Lower lobe of right lung (tissue), 2 donors: Measurements from ENCODE around the gene KRT10. TPM values are rescaled to one million over a fixed set of nuclear protein-coding genes. Genes with fewer than 3 reads are reported as not detected.

Source experiments
- ATAC-seq, 2 donors: fragments of 200-7000 bp; cut with Tn5 transposase; one replicate each; pipeline ENCODE4 v1.9.1; 2020 to 2022; ENCODE audit warnings: mild to moderate bottlenecking in 2 of 2, moderate library complexity in 2 of 2
- DNase-seq: peaks from one replicate; pipeline ENCODE4 v3.0.0-alpha.2; 2020
- H3K27ac ChIP-seq: fragments of 200-600 bp; one replicate; pipeline ENCODE4 v1.8.0; 2022
- H3K27me3 ChIP-seq: fragments of 200-600 bp; one replicate; pipeline ENCODE4 v1.8.0; 2022; ENCODE audit warnings: low read depth
- H3K36me3 ChIP-seq: fragments of 200-600 bp; one replicate; pipeline ENCODE4 v1.8.0; 2022; ENCODE audit warnings: mild to moderate bottlenecking
- H3K4me1 ChIP-seq: fragments of 200-600 bp; one replicate; pipeline ENCODE4 v1.8.0; 2022
- H3K4me3 ChIP-seq: fragments of 200-600 bp; one replicate; pipeline ENCODE4 v1.8.0; 2022; ENCODE audit warnings: mild to moderate bottlenecking
- H3K9me3 ChIP-seq: fragments of 200-600 bp; one replicate; pipeline ENCODE4 v1.8.0; 2022
- CTCF ChIP-seq: fragments of 200-600 bp; IDR thresholded peaks from one replicate; pipeline ENCODE4 v1.8.0; 2022; ENCODE audit warnings: antibody characterized with exemption, mild to moderate bottlenecking
- intact Hi-C: fragments of 100-400 bp; cut with DNase I; formaldehyde crosslinking; loops from one replicate; pipeline ENCODE4 v1.11.0; 2022
- total RNA-seq: library from RNA; stranded (reverse); fragmentation: NEBNext Ultra II Directional; extraction: Animal tissue kit (Norgen Biotek cat#: 25700); gene quantifications from one replicate; pipeline ENCODE4 v1.2.1, GENCODE V29; 2021
- donor health status: DM: no; HTN: yes; CAD: no; lungs with severe emphysema.

The KRT10 gene
- total RNA-seq, 1 donor from 2014 or later = 31.7 TPM

DNA sequence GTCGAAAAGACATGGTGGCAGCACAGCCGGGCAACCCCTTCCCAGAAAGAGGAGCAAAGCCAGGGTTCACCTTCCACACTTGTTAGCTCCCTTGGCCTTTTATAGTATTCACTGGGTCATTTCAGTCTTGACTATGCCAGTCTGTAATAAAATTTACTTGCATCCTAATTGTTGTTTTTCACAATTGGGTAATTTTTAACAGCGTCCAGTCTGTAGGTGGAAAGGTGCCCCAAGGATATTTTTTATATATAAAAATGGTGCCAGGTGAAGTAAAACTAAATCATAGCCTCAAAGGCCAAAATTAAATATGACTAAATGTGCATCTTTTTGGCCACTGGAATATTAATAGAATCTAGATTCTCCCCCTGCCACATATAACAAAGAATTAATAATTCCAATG, 50.3 kb downstream of the KRT10 start, which contains the start of gene KRT26:
Gene KRT26, minus strand, starts transcription at position 101 of the 400 bp plus-strand sequence. Its CDS starts 88 bp downstream, at position 13.
- Histone ChIP-seq H3K9me3 (no peaks in the 10 kb centered on the region), H3K36me3 (no peaks in the 10 kb centered on the region), H3K27ac (no peak within 1 kb of the TSS), H3K27me3 (peaks cover 4% of the 10 kb centered on the region), H3K4me3 (no peak within 1 kb of the TSS), H3K4me1 (no peaks in the 10 kb centered on the region)
- intact Hi-C loops = no loop called here
- no peak for TF ChIP-seq CTCF
- DNase-seq (no peak), ATAC-seq (no peak)

Other genes with a start within 250 kb of the KRT10 start
- gene SMARCE1, start 174.8 kb downstream of the KRT10 start, total RNA-seq = 83.6 TPM
- gene KRT222, start 157.4 kb downstream of the KRT10 start, total RNA-seq = 1.3 TPM
- gene KRT24, start 118.9 kb downstream of the KRT10 start, total RNA-seq = not detected
- not detected for gene KRT25, start 67.3 kb downstream of the KRT10 start, total RNA-seq
- not detected for gene KRT26, start 50.4 kb downstream of the KRT10 start, total RNA-seq
- gene KRT27, start 40.1 kb downstream of the KRT10 start, total RNA-seq = not detected
- gene KRT28, start 22.7 kb downstream of the KRT10 start, total RNA-seq = not detected
- not detected for gene KRT12, start 44.6 kb upstream of the KRT10 start, total RNA-seq
- gene KRT20, start 62.6 kb upstream of the KRT10 start, total RNA-seq = not detected
- gene KRT23, start 115.0 kb upstream of the KRT10 start, total RNA-seq = 1.9 TPM
- 0.59 TPM for gene KRT39, start 144.3 kb upstream of the KRT10 start, total RNA-seq
- 0.27 TPM for gene KRT40, start 161.7 kb upstream of the KRT10 start, total RNA-seq
- gene KRTAP3-3, start 171.6 kb upstream of the KRT10 start, total RNA-seq = not detected
- not detected for gene KRTAP3-2, start 177.3 kb upstream of the KRT10 start, total RNA-seq
- gene KRTAP3-1, start 186.5 kb upstream of the KRT10 start, total RNA-seq = not detected
- not detected for gene KRTAP1-5, start 204.6 kb upstream of the KRT10 start, total RNA-seq
- gene KRTAP1-4, start 207.6 kb upstream of the KRT10 start, total RNA-seq = not detected
- not detected for gene KRTAP1-3, start 212.3 kb upstream of the KRT10 start, total RNA-seq
- not detected for gene KRTAP1-1, start 218.8 kb upstream of the KRT10 start, total RNA-seq
- not detected for gene KRTAP2-1, start 224.7 kb upstream of the KRT10 start, total RNA-seq
- gene KRTAP2-2, start 232.6 kb upstream of the KRT10 start, total RNA-seq = not detected
- gene KRTAP2-3, start 237.5 kb upstream of the KRT10 start, total RNA-seq = not detected
- not detected for gene KRTAP2-4, start 243.3 kb upstream of the KRT10 start, total RNA-seq